HTERT RPE-1 (cell line): ENCODE results near the gene PCNT.
"Not testable (repeated sequence)": the region's sequence is repeated elsewhere in the genome, so short reads cannot be mapped to it uniquely, and the experiment has no call there.

Experiments used
- in situ Hi-C: fragments of 300-500 bp; cut with MboI; formaldehyde crosslinking; loops from 4 replicates; pipeline ENCODE4 v1.14.3; 2020; ENCODE audit warnings: low sequenced_read_pairs

PCNT gene

GRCh38 chr21:46403234-46403811, 79.4 kb downstream of the PCNT start:
- in situ Hi-C loops = not testable (repeated sequence)

GRCh38 chr21:46404306-46404705, 80.3 kb downstream of the PCNT start:
- in situ Hi-C loops = no loop called here

- in situ Hi-C loops = no loop called here
Observed at GRCh38 chr21:46406001-46406400, 82.0 kb downstream of the PCNT start.

GRCh38 chr21:46409641-46410406, 85.9 kb downstream of the PCNT start:
- in situ Hi-C loops = no loop called here

- in situ Hi-C loops = no loop called here
Observed at GRCh38 chr21:46410516-46410915, 86.6 kb downstream of the PCNT start.

GRCh38 chr21:46411236-46411635, 87.3 kb downstream of the PCNT start:
- in situ Hi-C loops = no loop called here

- in situ Hi-C loops = no loop called here
Observed at GRCh38 chr21:46411691-46412090, 87.7 kb downstream of the PCNT start.

GRCh38 chr21:46412521-46413364, 88.8 kb downstream of the PCNT start:
- in situ Hi-C loops = no loop called here

- in situ Hi-C loops = no loop called here
Observed at GRCh38 chr21:46413365-46413696, 89.4 kb downstream of the PCNT start.

GRCh38 chr21:46414965-46415275, 91.0 kb downstream of the PCNT start:
- in situ Hi-C loops = no loop called here

- in situ Hi-C loops = no loop called here
Observed at GRCh38 chr21:46416551-46416950, 92.6 kb downstream of the PCNT start.

- in situ Hi-C loops = no loop called here
Observed at GRCh38 chr21:46418265-46418946, 94.5 kb downstream of the PCNT start.

- in situ Hi-C loops = no loop called here
Observed at GRCh38 chr21:46420241-46421190, 96.6 kb downstream of the PCNT start.

GRCh38 chr21:46421191-46421750, 97.3 kb downstream of the PCNT start:
- in situ Hi-C loops = no loop called here

GRCh38 chr21:46421756-46422555, 98.0 kb downstream of the PCNT start:
- in situ Hi-C loops = no loop called here

- in situ Hi-C loops = no loop called here
Observed at GRCh38 chr21:46422636-46423241, 98.8 kb downstream of the PCNT start.

GRCh38 chr21:46423546-46424038, 99.6 kb downstream of the PCNT start:
- in situ Hi-C loops = no loop called here

- in situ Hi-C loops = no loop called here
Observed at GRCh38 chr21:46424039-46424591, 100.2 kb downstream of the PCNT start.
